Glutamatergic neuron (in vitro differentiated cells): ENCODE data around the gene C11orf58. TPM values are rescaled to one million over a fixed set of nuclear protein-coding genes. Genes with fewer than 3 reads are reported as not detected.

Source experiments
- DNase-seq: peaks from one replicate; pipeline ENCODE4 v3.0.0; 2022
- H3K27ac Mint-ChIP-seq: one replicate; pipeline ENCODE4 v1.8.0; 2020; ENCODE audit warnings: mild to moderate bottlenecking, mixed read lengths, inconsistent platforms; ENCODE audit not compliant: unreplicated experiment
- H3K27me3 Mint-ChIP-seq: one replicate; pipeline ENCODE4 v1.8.0; 2020; ENCODE audit warnings: mild to moderate bottlenecking, moderate library complexity, mixed read lengths, inconsistent platforms; ENCODE audit not compliant: unreplicated experiment
- H3K36me3 Mint-ChIP-seq: one replicate; pipeline ENCODE4 v1.8.0; 2020; ENCODE audit warnings: mild to moderate bottlenecking, mixed read lengths, inconsistent platforms; ENCODE audit not compliant: unreplicated experiment
- H3K4me1 Mint-ChIP-seq: one replicate; pipeline ENCODE4 v1.8.0; 2020; ENCODE audit warnings: mild to moderate bottlenecking, low read depth, mixed read lengths, inconsistent platforms; ENCODE audit not compliant: unreplicated experiment
- H3K4me3 Mint-ChIP-seq: one replicate; pipeline ENCODE4 v1.8.0; 2020; ENCODE audit warnings: mild to moderate bottlenecking, mixed read lengths, inconsistent platforms; ENCODE audit not compliant: unreplicated experiment
- H3K9me3 Mint-ChIP-seq: one replicate; pipeline ENCODE4 v1.8.0; 2020; ENCODE audit warnings: mild to moderate bottlenecking, moderate library complexity, mixed read lengths, inconsistent platforms; ENCODE audit not compliant: unreplicated experiment
- total RNA-seq: library from RNA; stranded (reverse); fragmentation: NEBNext Ultra II Directional; extraction: Animal tissue kit (Norgen Biotek cat#: 25700); gene quantifications from one replicate; pipeline ENCODE4 v1.2.1, GENCODE V29; 2021; ENCODE audit not compliant: unreplicated experiment
- TF ChIP-seq, protein P1 (sequence below): fragments of 200-600 bp; sonication (generic); IDR thresholded peaks from one replicate; pipeline ENCODE4 v1.5.0; 2021; ENCODE audit not compliant: partially characterized antibody, unreplicated experiment

Gene C11orf58
- total RNA-seq, 1 donor from 2014 or later, result 169 TPM

DNA sequence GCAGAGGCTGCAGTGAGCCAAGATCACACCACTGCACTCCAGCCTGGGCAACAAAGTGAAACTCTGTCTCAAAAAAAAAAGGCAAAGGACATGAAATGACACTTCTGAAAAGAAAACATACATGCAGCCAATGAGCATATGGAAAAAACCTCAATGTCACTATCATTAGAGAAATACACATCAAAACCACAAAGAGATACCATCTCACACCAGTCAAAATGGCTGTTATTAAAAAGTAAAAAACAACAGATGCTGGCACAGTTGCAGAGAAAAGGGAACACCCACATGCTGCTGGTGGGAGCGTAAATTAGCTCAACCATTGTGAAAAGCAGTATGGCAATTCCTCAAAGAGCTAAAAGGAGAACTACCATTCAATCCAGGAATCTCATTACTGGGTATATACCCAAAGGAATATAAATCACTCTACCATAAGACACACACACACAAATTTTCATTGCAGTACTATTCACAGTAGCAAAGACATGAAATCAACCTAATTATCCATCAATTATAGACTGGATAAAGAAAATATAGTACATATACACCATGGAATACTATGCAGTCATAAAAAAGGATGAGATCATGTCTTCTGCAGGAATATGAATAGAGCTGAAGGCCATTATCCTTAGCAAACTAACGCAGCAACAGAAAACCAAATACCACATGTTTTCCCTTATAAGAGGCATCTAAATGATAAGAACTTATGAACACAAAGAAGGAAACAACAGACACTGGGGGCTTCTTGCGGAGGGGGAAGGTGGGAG lies 15.7 kb upstream of the C11orf58 start:
- Mint-ChIP-seq H3K36me3 (no peaks in the 10 kb centered on the region), H3K27ac (no peak overlapping the region), H3K4me1 (no peaks in the 10 kb centered on the region), H3K4me3 (no peak overlapping the region), H3K9me3 (no peaks in the 10 kb centered on the region), H3K27me3 (peaks cover 4% of the 10 kb centered on the region)
- TF ChIP-seq, protein P1, sequence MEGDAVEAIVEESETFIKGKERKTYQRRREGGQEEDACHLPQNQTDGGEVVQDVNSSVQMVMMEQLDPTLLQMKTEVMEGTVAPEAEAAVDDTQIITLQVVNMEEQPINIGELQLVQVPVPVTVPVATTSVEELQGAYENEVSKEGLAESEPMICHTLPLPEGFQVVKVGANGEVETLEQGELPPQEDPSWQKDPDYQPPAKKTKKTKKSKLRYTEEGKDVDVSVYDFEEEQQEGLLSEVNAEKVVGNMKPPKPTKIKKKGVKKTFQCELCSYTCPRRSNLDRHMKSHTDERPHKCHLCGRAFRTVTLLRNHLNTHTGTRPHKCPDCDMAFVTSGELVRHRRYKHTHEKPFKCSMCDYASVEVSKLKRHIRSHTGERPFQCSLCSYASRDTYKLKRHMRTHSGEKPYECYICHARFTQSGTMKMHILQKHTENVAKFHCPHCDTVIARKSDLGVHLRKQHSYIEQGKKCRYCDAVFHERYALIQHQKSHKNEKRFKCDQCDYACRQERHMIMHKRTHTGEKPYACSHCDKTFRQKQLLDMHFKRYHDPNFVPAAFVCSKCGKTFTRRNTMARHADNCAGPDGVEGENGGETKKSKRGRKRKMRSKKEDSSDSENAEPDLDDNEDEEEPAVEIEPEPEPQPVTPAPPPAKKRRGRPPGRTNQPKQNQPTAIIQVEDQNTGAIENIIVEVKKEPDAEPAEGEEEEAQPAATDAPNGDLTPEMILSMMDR, result no peak
- DNase-seq, result no peak

GRCh38 chr11:16727806-16728205 lies 10.6 kb upstream of the C11orf58 start:
- no peak for DNase-seq
- H3K36me3 Mint-ChIP-seq, result peaks cover 9% of the 10 kb centered on the region
- TF ChIP-seq, protein P1, result no peak
- no peak overlapping the region for H3K4me3 Mint-ChIP-seq
- H3K27ac Mint-ChIP-seq, result no peak overlapping the region
- no peaks in the 10 kb centered on the region for H3K9me3 Mint-ChIP-seq
- H3K4me1 Mint-ChIP-seq, result no peaks in the 10 kb centered on the region
- H3K27me3 Mint-ChIP-seq, result peaks cover 6% of the 10 kb centered on the region

DNA sequence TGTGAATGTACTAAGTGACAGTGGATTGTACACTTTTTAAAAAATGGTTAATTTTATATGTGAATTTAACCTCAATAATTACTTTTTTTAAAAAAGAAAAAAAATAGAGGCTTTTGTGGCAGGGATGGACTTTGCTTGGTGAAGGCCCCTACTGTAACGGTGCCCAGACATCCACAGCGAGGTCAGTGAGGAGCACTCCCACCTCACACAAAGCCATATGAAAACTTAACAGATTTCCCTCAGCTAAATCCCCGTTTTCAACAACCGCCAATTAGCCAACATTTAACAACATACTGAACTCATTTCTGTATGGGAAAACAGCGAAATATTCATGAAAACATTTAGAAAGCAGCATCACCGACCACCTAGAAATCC lies 642 bp upstream of the C11orf58 start:
- DNase-seq, result no peak
- no peaks in the 10 kb centered on the region for H3K9me3 Mint-ChIP-seq
- peak overlapping the region; percentile 94 for H3K27ac Mint-ChIP-seq
- TF ChIP-seq, protein P1, result no peak
- peaks cover 2% of the 10 kb centered on the region for H3K27me3 Mint-ChIP-seq
- H3K4me3 Mint-ChIP-seq, result peak overlapping the region; percentile 88
- H3K36me3 Mint-ChIP-seq, result no peaks in the 10 kb centered on the region
- peaks cover 6% of the 10 kb centered on the region for H3K4me1 Mint-ChIP-seq

GRCh38 chr11:16738947-16739815 lies 734 bp downstream of the C11orf58 start:
- Mint-ChIP-seq H3K4me1 (peaks cover 9% of the 10 kb centered on the region), H3K4me3 (no peak overlapping the region), H3K27me3 (peaks cover 2% of the 10 kb centered on the region), H3K36me3 (no peaks in the 10 kb centered on the region), H3K9me3 (no peaks in the 10 kb centered on the region), H3K27ac (no peak overlapping the region)
- TF ChIP-seq, protein P1, result no peak
- no peak for DNase-seq

DNA sequence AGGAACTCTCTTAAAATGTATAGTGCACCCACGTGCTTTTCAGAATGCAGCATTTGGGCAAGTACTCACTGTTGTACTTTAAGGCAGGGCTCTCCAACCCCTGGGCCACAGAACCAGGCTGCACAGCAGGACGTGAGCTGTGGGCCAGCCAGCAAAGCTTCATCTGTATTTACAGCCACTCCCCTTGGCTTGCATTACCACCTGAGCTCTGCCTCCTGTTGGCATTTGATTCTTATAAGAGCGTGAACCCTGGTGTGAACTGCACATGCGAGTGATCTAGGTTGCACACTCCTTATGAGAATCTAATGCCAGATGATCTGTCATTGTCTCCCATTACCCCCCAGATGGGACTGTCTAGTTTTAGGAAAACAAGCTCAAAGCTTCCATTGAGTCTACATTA lies 3.0 kb downstream of the C11orf58 start:
- Mint-ChIP-seq H3K4me3 (no peak overlapping the region), H3K27ac (no peak overlapping the region), H3K36me3 (no peaks in the 10 kb centered on the region), H3K4me1 (peaks cover 11% of the 10 kb centered on the region), H3K27me3 (peaks cover 2% of the 10 kb centered on the region), H3K9me3 (no peaks in the 10 kb centered on the region)
- DNase-seq, result no peak
- TF ChIP-seq, protein P1, result no peak
